ENCODE results near the gene COQ9. TPM values are rescaled to one million over a fixed set of nuclear protein-coding genes. Genes with fewer than 3 reads are reported as not detected.

Gene COQ9
- total RNA-seq, 3 donors from 2014 or later = 44.5 to 47.2 (median 47.0) TPM

GRCh38 chr16:57473176-57473840 is 26.0 kb downstream of the COQ9 start:
- peaks cover 10% of the 10 kb centered on the region for H3K4me1 Mint-ChIP-seq (ENCODE audit: low read depth)
- H3K27me3 Mint-ChIP-seq (ENCODE audit: low read depth) = no peaks in the 10 kb centered on the region
- H3K4me3 Mint-ChIP-seq = no peak overlapping the region
- H3K9me3 Mint-ChIP-seq = no peaks in the 10 kb centered on the region
- peaks cover 21% of the 10 kb centered on the region for H3K36me3 Mint-ChIP-seq (ENCODE audit: insufficient read depth)
- ATAC-seq (no peak), DNase-seq (no peak)

- ATAC-seq (no peak), DNase-seq (no peak)
- Mint-ChIP-seq H3K4me3 (no peak overlapping the region), H3K4me1 (ENCODE audit: low read depth) (peaks cover 10% of the 10 kb centered on the region), H3K27me3 (ENCODE audit: low read depth) (no peaks in the 10 kb centered on the region), H3K36me3 (ENCODE audit: insufficient read depth) (peaks cover 16% of the 10 kb centered on the region), H3K9me3 (no peaks in the 10 kb centered on the region)
Observed at GRCh38 chr16:57473906-57474305, 26.6 kb downstream of the COQ9 start.

GRCh38 chr16:57474671-57475661 is 27.7 kb downstream of the COQ9 start:
- Mint-ChIP-seq H3K4me3 (no peak overlapping the region), H3K9me3 (no peaks in the 10 kb centered on the region), H3K4me1 (ENCODE audit: low read depth) (peaks cover 13% of the 10 kb centered on the region), H3K27me3 (ENCODE audit: low read depth) (no peaks in the 10 kb centered on the region), H3K36me3 (ENCODE audit: insufficient read depth) (peaks cover 6% of the 10 kb centered on the region)
- no peak for ATAC-seq
- DNase-seq = no peak

GRCh38 chr16:57475711-57476339 is 28.5 kb downstream of the COQ9 start:
- ATAC-seq (peak; percentile 98), DNase-seq (peak; percentile 66)
- Mint-ChIP-seq H3K9me3 (no peaks in the 10 kb centered on the region), H3K4me1 (ENCODE audit: low read depth) (peaks cover 13% of the 10 kb centered on the region), H3K27me3 (ENCODE audit: low read depth) (no peaks in the 10 kb centered on the region), H3K4me3 (no peak overlapping the region), H3K36me3 (ENCODE audit: insufficient read depth) (peaks cover 4% of the 10 kb centered on the region)

- Mint-ChIP-seq H3K36me3 (ENCODE audit: insufficient read depth) (peaks cover 4% of the 10 kb centered on the region), H3K4me1 (ENCODE audit: low read depth) (peaks cover 13% of the 10 kb centered on the region), H3K4me3 (no peak overlapping the region), H3K27me3 (ENCODE audit: low read depth) (no peaks in the 10 kb centered on the region), H3K9me3 (no peaks in the 10 kb centered on the region)
- DNase-seq (no peak), ATAC-seq (no peak)
Observed at GRCh38 chr16:57476546-57477410, 29.5 kb downstream of the COQ9 start.

- Mint-ChIP-seq H3K36me3 (ENCODE audit: insufficient read depth) (no peaks in the 10 kb centered on the region), H3K4me3 (no peak overlapping the region), H3K4me1 (ENCODE audit: low read depth) (peaks cover 13% of the 10 kb centered on the region), H3K9me3 (no peaks in the 10 kb centered on the region), H3K27me3 (ENCODE audit: low read depth) (no peaks in the 10 kb centered on the region)
- ATAC-seq (no peak), DNase-seq (no peak)
Observed at GRCh38 chr16:57477531-57478202, 30.4 kb downstream of the COQ9 start.

GRCh38 chr16:57478396-57479204 is 31.3 kb downstream of the COQ9 start:
- Mint-ChIP-seq H3K9me3 (no peaks in the 10 kb centered on the region), H3K4me1 (ENCODE audit: low read depth) (peaks cover 13% of the 10 kb centered on the region), H3K36me3 (ENCODE audit: insufficient read depth) (no peaks in the 10 kb centered on the region), H3K27me3 (ENCODE audit: low read depth) (no peaks in the 10 kb centered on the region), H3K4me3 (no peak overlapping the region)
- ATAC-seq = no peak
- no peak for DNase-seq

GRCh38 chr16:57479205-57479975 is 32.1 kb downstream of the COQ9 start:
- no peak for ATAC-seq
- Mint-ChIP-seq H3K4me3 (no peak overlapping the region), H3K36me3 (ENCODE audit: insufficient read depth) (no peaks in the 10 kb centered on the region), H3K9me3 (no peaks in the 10 kb centered on the region), H3K27me3 (ENCODE audit: low read depth) (no peaks in the 10 kb centered on the region), H3K4me1 (ENCODE audit: low read depth) (peaks cover 13% of the 10 kb centered on the region)
- DNase-seq = no peak

GRCh38 chr16:57479976-57480753 is 32.9 kb downstream of the COQ9 start:
- no peaks in the 10 kb centered on the region for H3K27me3 Mint-ChIP-seq (ENCODE audit: low read depth)
- ATAC-seq = no peak
- no peaks in the 10 kb centered on the region for H3K36me3 Mint-ChIP-seq (ENCODE audit: insufficient read depth)
- H3K4me3 Mint-ChIP-seq = no peak overlapping the region
- H3K9me3 Mint-ChIP-seq = no peaks in the 10 kb centered on the region
- H3K4me1 Mint-ChIP-seq (ENCODE audit: low read depth) = peaks cover 16% of the 10 kb centered on the region
- no peak for DNase-seq

- Mint-ChIP-seq H3K4me3 (no peak overlapping the region), H3K4me1 (ENCODE audit: low read depth) (peaks cover 21% of the 10 kb centered on the region), H3K27me3 (ENCODE audit: low read depth) (no peaks in the 10 kb centered on the region), H3K36me3 (ENCODE audit: insufficient read depth) (no peaks in the 10 kb centered on the region), H3K9me3 (no peaks in the 10 kb centered on the region)
- DNase-seq (no peak), ATAC-seq (no peak)
Observed at GRCh38 chr16:57480754-57481230, 33.5 kb downstream of the COQ9 start.

- Mint-ChIP-seq H3K4me3 (no peak overlapping the region), H3K4me1 (ENCODE audit: low read depth) (peaks cover 17% of the 10 kb centered on the region), H3K9me3 (no peaks in the 10 kb centered on the region), H3K36me3 (ENCODE audit: insufficient read depth) (no peaks in the 10 kb centered on the region), H3K27me3 (ENCODE audit: low read depth) (no peaks in the 10 kb centered on the region)
- ATAC-seq = no peak
- DNase-seq = no peak
Observed at GRCh38 chr16:57481421-57481820, 34.1 kb downstream of the COQ9 start.
